GM15510 (cell line): ENCODE results near the gene IL1RAPL2.

Experiments
- POLR2A ChIP-seq: IDR thresholded peaks from 3 replicates; pipeline ENCODE4 v1.6.1; 2011; ENCODE audit warnings: borderline replicate concordance; ENCODE audit not compliant: insufficient read length; ENCODE audit errors: extremely low read depth

The IL1RAPL2 gene

GRCh38 chrX:104728456-104728855 lies 162.5 kb downstream of the IL1RAPL2 start:
- TF ChIP-seq POLR2A: no peak

GRCh38 chrX:104742355-104742754 lies 176.4 kb downstream of the IL1RAPL2 start:
- TF ChIP-seq POLR2A: no peak

- no peak for TF ChIP-seq POLR2A
Observed at GRCh38 chrX:104745152-104745551, 179.2 kb downstream of the IL1RAPL2 start.

DNA sequence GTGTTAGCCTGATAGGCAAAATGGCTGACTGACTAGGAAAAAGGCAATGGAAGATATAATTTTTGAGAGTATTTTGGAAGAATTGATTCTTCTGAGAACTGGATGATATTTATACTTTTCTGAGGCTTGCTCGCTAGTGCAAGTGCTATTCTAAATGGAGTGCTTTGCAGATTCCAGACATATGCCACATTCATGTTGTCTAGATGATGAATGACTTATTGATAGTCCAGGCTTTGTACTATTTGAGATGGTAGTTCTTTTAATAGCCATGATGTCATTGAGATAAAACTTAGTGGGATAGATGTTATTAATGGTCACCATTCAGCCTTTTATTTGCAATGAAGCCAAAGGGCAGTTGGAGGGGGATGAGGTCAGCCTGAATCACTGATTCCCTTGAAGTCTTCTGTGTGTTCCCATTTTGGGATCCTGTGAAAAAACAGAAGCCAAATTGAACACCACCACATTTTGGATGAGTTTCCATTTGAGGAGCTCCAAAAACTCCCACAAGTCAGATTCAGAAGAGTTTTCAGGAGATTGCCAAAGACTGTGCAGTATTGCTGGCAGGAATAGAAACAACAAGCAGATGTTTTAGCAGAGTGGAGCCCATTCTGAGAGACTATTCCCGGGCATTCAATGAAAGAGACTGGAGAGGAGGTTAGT lies 184.1 kb downstream of the IL1RAPL2 start:
- no peak for TF ChIP-seq POLR2A

- TF ChIP-seq POLR2A: no peak
Observed at GRCh38 chrX:104762641-104763040, 196.6 kb downstream of the IL1RAPL2 start.

DNA sequence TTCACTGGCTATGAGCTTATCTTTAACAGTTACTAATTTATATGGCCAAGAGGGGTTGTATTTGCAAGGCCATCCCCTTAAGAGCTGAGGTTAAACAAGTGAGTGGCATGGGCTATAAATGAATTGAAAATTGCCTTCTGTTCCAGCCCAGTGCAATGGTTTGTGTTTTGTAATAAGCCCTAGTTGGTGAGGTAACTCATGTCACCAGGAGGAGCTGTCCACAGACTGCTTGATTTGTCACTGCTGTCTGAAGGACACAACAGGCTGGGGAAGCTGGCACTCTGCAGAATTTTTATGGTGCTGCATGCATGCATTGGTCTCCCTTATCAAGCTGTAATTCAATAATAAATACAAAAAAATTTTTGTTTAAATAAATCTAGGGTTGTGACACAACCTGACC lies 223.8 kb downstream of the IL1RAPL2 start:
- no peak for TF ChIP-seq POLR2A

DNA sequence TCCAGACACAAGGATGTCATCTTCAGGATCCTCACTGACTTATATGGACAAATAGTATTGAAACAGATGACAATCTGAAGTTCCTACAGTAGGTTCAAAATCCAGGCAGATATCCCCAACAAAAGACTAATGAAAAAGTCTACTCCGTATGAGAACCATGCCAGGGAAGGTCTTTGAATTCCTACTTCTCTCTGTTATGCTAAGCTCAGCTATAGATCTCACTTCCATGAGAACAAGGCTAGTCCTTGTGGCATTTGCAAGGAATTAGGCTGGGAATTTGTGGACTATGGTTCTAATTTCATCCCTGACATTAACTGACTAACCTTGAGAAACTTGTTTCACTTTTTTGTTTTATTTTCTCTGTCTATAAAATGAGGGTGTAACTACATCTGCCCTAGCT lies 229.8 kb downstream of the IL1RAPL2 start:
- no peak for TF ChIP-seq POLR2A

DNA sequence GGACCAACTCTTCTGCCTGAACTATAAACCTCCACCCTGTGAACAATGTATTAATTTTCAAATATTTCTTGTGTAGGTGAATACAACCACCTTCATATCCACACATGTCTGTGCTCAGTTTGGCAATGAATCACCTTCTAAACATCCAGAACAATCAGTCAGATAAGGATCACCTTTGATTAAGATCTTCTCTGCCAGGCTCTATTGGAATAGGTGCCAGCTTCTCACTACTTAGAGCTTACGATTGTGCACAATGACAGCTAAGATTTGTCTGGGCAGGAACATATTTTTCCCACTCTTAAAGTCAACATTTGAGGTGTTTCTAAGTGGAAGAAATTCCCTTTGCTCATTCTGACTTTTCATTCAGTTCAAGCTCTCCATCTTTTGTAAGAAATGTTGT lies 237.2 kb downstream of the IL1RAPL2 start:
- TF ChIP-seq POLR2A: no peak

GRCh38 chrX:104806346-104806745 lies 240.3 kb downstream of the IL1RAPL2 start:
- TF ChIP-seq POLR2A: no peak

DNA sequence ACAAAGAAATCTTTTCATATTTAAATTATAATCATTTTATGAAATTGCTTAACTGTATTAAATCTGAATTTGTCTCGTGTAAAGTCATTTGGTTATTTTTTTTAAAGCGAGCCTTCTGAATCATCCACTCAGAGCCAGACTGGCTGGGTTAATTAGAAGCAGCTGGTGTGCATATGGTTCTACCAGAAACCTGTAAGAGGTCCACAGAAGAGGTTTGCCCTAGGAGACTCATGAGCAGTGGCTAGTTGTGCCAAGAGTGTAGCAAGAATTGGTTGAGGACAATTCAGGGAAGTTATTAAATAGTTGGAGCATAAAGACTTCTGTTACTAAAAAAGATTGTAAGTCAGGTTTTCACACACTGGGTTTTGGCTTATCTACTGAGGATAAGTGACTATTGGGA lies 267.4 kb downstream of the IL1RAPL2 start:
- no peak for TF ChIP-seq POLR2A

DNA sequence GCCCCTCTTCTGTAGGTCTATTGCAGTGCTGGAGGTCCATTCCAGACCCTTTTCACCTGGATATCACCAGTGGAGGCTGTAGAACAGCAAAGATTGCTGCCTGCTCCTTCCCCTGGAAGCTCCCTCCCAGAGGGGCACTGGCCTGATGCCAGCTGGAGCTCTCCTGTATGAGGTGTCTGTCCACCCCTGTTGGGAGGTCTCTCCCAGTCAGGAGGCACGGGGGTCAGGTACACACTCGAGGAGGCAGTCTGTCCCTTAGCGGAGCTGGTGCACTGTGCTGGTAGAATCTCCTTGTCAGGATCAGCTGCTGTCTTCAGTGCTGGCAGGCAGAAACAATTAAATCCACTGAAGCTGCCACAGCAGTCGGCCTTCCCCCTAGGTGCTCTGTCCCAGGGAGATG lies 276.6 kb downstream of the IL1RAPL2 start:
- TF ChIP-seq POLR2A: no peak

DNA sequence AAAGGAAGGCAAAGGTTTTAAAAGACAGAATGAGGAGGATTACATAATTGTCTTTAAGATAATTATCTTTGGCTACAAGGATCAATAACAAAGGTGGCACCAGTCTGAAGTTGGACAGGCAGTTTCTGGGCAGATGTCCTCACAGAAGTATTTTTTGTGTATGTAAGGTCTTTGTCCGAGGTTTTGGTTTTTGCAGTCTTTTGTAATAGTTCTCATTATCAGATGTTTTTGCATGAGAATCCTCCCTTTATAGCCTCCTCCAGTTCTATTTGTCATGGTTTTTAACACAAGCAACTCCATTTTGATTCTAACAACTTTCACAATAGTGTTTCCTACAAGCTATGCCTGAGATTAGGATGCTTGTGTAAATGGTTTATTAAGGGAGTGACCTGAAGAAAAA lies 286.2 kb downstream of the IL1RAPL2 start:
- no peak for TF ChIP-seq POLR2A

- no peak for TF ChIP-seq POLR2A
Observed at GRCh38 chrX:104854188-104854587, 288.2 kb downstream of the IL1RAPL2 start.

DNA sequence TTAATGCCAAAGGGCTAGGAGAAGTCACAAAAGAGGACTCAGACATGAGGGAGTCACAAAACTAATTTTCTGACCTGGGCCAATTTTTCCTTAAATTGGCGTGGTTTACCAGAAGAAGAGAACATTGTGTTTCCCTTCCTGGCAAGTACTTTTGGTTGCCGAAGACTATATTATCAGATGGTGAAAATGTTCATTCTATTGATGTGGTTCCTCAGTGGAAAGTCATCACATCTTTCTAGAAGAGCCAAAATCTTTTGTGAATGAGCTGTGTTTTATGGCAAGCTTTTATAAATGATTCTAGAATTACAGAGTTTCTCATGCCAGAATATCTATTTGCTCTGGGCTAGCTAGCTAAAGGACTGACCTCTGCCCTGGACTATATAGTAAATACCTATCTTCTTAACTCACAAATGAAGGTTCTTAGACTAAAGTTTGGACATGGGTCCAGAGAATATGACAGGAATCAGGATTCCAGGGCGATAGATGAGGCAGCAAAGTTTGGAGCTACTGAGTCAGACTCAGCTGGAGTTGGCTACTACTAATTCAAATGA lies 288.9 kb downstream of the IL1RAPL2 start:
- TF ChIP-seq POLR2A: no peak

DNA sequence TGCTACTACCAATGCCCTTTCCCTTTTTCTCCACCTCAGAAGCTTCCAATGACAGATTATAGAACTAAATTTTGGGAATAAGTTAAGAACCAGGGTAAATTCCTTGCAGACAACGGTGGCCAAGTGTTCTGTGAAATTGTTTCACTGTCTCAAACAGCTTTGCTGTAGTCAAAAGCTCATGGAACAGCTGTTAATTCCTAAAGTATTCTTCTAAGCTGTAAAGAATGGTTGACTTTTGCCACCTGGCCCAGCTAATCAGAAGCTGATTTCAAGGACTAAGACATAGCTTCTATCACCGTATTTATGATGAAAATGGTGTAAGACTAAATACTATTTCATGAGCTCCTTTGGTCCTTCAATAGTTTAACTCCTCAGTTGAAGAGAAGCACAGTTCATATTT lies 297.5 kb downstream of the IL1RAPL2 start:
- no peak for TF ChIP-seq POLR2A

DNA sequence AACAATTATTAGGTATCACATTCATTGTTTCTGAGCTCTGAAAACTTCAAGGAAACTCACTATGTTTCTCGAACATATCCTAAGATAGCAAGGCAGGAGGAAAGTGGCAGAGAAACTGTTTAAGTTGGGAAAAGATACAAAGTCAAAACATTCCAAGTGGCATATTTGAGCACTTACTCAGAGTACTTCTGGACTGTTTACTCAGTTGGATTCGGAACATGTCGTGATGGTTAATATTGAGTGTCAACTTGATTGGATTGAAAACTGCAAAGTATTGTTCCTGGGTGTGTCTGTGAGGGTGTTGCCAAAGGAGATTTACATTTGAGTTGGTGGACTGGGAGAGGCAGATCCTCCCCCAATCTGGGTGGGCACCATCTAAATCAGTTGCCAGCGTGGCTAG lies 298.3 kb downstream of the IL1RAPL2 start:
- TF ChIP-seq POLR2A: no peak
